GM19455 (cell line): Measurements from ENCODE around the gene NPNT.

Source experiments
- ATAC-seq: cut with Tn5 transposase; IDR thresholded peaks from one replicate; pipeline ENCODE4 v1.9.1; 2021; ENCODE audit not compliant: unreplicated experiment

Gene NPNT

GRCh38 chr4:105912633-105913032, 17.4 kb downstream of the NPNT start:
- ATAC-seq, result no peak

- ATAC-seq, result no peak
Observed at GRCh38 chr4:105917171-105917685, 22.0 kb downstream of the NPNT start.

- ATAC-seq, result no peak
Observed at GRCh38 chr4:105921301-105921700, 26.0 kb downstream of the NPNT start.

GRCh38 chr4:105923497-105924238, 28.4 kb downstream of the NPNT start:
- ATAC-seq, result no peak

- ATAC-seq, result no peak
Observed at GRCh38 chr4:105924341-105924740, 29.1 kb downstream of the NPNT start.

GRCh38 chr4:105930698-105931097, 35.4 kb downstream of the NPNT start:
- ATAC-seq, result no peak

GRCh38 chr4:105933083-105933482, 37.8 kb downstream of the NPNT start:
- peak; percentile 55 for ATAC-seq

GRCh38 chr4:105934386-105934785, 39.1 kb downstream of the NPNT start:
- ATAC-seq, result no peak

- ATAC-seq, result no peak
Observed at GRCh38 chr4:105936901-105937300, 41.6 kb downstream of the NPNT start.

GRCh38 chr4:105937759-105938158, 42.5 kb downstream of the NPNT start:
- ATAC-seq, result no peak

GRCh38 chr4:105943234-105943633, 48.0 kb downstream of the NPNT start:
- ATAC-seq, result no peak

- ATAC-seq, result no peak
Observed at GRCh38 chr4:105944540-105944939, 49.3 kb downstream of the NPNT start.

GRCh38 chr4:105946771-105947170, 51.5 kb downstream of the NPNT start:
- no peak for ATAC-seq

GRCh38 chr4:105950701-105951100, 55.4 kb downstream of the NPNT start:
- no peak for ATAC-seq

- ATAC-seq, result no peak
Observed at GRCh38 chr4:105951198-105951597, 55.9 kb downstream of the NPNT start.

GRCh38 chr4:105952591-105952990, 57.3 kb downstream of the NPNT start:
- ATAC-seq, result no peak

- ATAC-seq, result no peak
Observed at GRCh38 chr4:105956569-105956968, 61.3 kb downstream of the NPNT start.

- no peak for ATAC-seq
Observed at GRCh38 chr4:105957680-105958079, 62.4 kb downstream of the NPNT start.

GRCh38 chr4:105963461-105964400, 68.5 kb downstream of the NPNT start:
- no peak for ATAC-seq

- no peak for ATAC-seq
Observed at GRCh38 chr4:105965183-105965800, 70.0 kb downstream of the NPNT start.

GRCh38 chr4:105966051-105966450, 70.8 kb downstream of the NPNT start:
- ATAC-seq, result no peak
